NCI-H2171 (cell line): ENCODE data around the gene ANGPTL7.
"Not testable (repeated sequence)": the region's sequence is repeated elsewhere in the genome, so short reads cannot be mapped to it uniquely, and the experiment has no call there.

Experiments
- DNase-seq: peaks from one replicate; lab custom pipeline; 2025; lab: John Stamatoyannopoulos, UW

The ANGPTL7 gene

GRCh38 chr1:11169202-11169601 lies 20.0 kb upstream of the ANGPTL7 start:
- no peak for DNase-seq

GRCh38 chr1:11170102-11170501 lies 19.1 kb upstream of the ANGPTL7 start:
- no peak for DNase-seq

DNA sequence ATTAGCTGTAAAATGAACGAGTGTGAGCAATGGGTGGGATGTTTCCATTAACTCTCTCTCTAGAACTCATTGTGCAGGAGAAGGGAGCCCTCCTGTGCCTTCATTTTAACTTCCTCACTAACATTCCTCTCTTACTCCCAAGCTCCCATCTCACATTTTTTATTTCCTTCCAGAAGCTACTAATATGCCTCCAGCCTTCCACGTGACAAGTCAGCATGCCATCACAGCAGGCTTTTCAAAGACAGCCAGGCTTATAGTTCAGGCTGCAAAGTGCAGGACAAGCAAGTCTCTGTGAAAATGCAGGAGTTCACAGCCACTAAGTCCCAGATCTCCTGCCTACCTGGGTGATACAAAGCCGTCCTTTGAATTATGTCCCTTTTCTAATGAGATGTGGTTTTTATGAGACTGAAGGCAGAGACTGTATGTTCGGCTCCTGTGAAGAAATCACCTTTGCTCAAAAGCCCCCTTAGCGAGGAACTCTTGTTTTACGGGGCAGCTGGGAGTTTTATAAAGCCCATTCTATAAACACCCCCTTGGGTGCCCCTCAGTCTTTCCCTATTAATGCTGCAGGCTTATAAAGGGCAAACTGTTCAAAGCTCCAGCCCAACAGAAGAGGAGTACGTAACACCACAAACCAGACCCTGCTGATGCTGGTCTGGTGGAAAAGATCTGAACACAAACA lies 14.8 kb upstream of the ANGPTL7 start:
- no peak for DNase-seq

GRCh38 chr1:11175461-11175860 lies 13.7 kb upstream of the ANGPTL7 start:
- no peak for DNase-seq

DNA sequence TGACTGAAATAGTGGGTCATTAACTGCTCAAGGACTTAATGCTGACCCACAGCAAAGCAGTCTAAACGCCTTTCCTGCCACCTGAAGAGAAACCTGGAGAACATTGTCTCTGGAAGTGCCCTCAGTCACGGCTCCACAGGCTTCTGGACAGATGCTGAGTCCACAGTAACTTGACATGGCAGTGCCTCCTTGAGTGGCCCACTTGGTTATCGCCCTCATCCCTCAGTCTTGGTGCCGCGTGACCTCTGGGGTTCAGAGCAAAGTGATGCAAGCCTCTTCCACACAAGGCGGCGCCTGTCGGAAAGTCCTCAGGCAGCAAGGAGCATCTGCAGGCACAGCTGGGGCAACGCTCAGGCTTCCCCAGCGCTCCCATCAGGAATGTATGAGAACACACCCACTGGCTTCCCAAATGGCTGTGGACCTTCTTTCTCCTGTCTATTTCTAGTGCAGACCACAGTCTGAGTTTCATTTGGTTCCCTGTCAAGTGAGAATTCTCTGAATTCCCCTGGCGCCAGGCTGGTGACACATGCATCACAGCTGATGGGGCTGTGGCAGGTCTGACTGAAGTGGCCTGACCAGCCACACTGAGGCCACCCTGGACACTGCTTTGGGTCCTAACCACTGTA lies 13.0 kb upstream of the ANGPTL7 start:
- no peak for DNase-seq

GRCh38 chr1:11178021-11179015 lies 10.8 kb upstream of the ANGPTL7 start:
- DNase-seq, result peak; percentile 29

- no peak for DNase-seq
Measured at GRCh38 chr1:11179125-11179524, 10.0 kb upstream of the ANGPTL7 start.

- not testable (repeated sequence) for DNase-seq
Measured at GRCh38 chr1:11179749-11180148, 9.4 kb upstream of the ANGPTL7 start.

DNA sequence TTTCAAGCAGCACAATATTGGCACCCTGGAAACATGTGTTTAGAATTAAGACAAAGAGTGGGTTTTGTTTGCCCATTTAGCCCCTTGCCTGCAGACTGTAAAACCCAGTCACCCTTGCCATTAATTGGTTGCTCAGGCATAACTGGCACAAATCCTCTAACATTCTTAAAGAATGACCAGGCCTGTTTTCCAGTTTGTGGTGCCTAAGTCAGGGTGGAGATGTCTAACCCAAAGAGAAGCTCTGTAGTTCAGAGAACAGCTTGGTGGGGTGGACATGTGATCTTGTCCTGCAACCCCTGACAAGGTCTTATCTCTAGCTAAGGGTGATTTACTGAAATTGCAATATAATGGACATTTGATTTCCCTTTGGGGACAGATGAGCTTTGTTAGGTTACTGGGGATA lies 8.8 kb upstream of the ANGPTL7 start:
- DNase-seq, result no peak

- no peak for DNase-seq
Measured at GRCh38 chr1:11182884-11183283, 6.3 kb upstream of the ANGPTL7 start.

- DNase-seq, result no peak
Measured at GRCh38 chr1:11184973-11185372, 4.2 kb upstream of the ANGPTL7 start.

- no peak for DNase-seq
Measured at GRCh38 chr1:11187000-11187399, 2.2 kb upstream of the ANGPTL7 start.

- no peak for DNase-seq
Measured at GRCh38 chr1:11187494-11187893, 1.7 kb upstream of the ANGPTL7 start.

DNA sequence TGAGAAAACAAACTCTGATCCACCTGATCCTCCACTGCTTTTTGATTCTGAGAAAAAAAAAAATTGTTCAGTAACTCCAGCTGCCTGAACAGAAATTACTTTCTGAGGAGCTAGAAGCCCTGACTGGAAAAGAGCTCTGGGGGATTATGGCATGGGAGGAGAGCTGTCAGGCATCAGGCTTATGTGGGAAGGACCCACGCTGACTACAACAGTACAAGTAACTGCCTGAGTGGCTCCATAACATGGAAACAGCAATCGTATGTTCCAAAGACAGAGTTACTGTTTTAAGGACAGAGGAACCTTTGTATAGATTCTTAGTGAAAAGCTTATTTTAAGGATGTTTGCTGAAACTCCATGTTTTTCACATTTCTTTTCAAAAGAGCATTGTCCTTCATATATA lies 1.2 kb upstream of the ANGPTL7 start:
- no peak for DNase-seq

DNA sequence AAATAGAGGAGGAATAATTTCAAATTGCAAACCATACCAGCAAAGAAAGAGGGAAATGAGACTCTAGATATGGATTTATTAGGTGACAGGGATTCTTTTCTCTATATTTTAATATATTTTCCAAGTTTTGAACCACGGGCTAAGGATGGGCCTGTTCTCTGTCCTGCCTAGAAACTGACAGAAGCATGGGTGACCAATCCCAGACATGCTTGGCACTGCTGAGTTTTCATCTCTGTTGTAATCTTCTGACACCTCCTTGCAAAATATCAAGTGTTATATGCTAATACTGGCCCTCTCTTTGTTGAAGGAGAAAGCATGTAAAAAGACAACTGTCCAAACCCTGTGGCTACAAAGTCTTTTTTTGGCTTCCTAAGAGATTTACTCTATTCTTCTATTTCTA lies 774 bp upstream of the ANGPTL7 start:
- no peak for DNase-seq

DNA sequence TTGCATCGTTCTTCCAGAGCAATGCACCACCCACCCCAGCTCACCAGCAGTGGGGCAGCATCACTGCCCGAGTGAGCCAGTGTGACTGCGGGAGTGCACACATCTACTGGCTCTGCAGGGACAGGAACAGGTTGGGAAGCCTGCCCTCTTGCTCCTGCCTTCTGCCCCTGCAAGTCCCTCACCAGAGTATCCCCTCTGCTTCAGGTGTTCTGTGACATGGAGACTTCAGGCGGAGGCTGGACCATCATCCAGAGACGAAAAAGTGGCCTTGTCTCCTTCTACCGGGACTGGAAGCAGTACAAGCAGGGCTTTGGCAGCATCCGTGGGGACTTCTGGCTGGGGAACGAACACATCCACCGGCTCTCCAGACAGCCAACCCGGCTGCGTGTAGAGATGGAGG lies 4.2 kb downstream of the ANGPTL7 start:
- DNase-seq, result no peak

DNA sequence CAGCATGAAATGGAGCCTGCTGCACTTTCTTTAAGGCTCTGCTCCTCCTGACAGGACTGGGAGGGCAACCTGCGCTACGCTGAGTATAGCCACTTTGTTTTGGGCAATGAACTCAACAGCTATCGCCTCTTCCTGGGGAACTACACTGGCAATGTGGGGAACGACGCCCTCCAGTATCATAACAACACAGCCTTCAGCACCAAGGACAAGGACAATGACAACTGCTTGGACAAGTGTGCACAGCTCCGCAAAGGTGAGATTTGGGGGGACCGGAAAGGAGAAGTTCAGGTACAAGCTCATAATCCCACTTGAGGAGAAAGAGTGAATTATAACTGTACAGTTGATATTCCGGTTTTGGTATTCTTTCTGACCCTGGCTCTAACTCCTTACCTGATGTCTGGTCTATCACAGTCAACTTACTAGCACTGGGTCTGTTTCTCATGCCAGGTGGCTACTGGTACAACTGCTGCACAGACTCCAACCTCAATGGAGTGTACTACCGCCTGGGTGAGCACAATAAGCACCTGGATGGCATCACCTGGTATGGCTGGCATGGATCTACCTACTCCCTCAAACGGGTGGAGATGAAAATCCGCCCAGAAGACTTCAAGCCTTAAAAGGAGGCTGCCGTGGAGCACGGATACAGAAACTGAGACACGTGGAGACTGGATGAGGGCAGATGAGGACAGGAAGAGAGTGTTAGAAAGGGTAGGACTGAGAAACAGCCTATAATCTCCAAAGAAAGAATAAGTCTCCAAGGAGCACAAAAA lies 5.4 kb downstream of the ANGPTL7 start:
- DNase-seq, result no peak

DNA sequence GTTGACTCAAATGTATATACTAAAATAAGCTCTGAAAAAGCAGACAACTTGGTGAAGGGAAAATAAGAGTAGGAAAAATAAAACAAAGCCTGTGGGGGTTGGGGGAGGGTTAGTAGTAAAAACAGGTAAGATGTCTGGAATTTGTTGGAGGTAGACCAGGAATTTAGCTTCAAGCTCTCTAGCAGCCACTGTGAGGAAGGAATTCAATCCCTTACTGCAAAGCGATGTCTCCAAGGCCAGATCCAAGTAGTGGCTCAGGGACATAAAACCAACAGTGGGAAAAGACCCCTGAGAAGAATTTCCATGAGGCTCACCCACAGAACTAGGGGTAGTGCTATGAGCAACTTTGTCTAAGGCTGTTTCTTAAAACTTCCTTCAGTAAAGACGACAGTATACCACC lies 7.8 kb downstream of the ANGPTL7 start:
- DNase-seq, result no peak

- DNase-seq, result no peak
Measured at GRCh38 chr1:11197359-11197758, 8.2 kb downstream of the ANGPTL7 start.

DNA sequence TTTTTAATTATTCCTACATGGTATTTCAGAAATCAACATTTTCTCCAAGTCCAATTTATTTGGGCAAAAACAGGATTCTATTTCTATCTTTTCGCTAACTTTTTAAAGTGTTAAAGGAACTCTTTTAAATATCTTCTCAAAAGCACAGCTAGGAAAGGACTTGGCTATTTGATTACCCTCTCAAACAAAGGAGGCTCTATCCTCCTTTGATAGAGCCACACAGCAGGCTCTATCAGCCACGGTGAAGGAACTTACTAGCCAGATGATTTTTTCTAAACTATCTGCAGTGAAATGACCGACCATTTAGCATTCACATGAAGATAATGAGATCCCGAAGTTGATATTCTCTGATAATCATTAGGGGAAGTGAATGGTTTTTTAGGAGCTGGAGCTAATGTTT lies 9.1 kb downstream of the ANGPTL7 start:
- DNase-seq, result no peak

DNA sequence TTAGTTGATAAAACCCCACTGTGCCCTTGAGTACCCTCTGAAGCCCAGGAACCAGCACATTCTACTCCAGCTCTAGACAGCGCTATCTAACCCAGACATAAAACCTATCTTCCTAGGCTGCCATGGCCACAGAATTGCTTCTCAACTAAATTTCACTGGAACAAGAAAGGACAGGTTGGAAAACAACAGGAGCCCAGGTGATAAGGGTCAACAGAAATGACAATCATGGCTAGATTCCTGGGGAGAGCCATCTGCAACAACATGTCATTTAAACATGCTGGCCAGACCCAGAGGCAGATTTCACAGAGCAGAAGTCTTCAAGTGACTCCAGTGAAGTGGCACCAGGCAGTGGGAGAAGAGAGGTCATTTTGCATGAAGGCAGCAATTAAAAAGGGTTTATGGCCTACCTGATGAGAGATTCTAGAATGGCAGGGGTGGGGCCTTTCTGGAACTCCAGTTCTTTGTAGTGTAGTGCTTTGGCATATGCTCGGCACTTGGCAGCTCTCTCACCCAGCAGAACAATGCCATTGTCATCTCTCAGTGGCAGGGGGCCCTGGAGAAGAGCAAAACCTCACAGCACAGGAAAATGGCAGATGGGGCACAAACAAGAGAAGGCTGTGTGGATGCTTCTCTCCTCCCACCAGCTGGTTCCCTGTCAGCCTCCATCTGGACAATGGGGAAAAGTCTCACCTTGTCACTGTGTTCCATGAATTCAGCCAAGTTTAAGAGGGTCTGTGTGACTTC lies 9.9 kb downstream of the ANGPTL7 start:
- DNase-seq, result peak; percentile 87
